Measurements from ENCODE around the gene MEIS1. TPM values are rescaled to one million over a fixed set of nuclear protein-coding genes. Genes with fewer than 3 reads are reported as not detected.

Gene MEIS1
- total RNA-seq, 1 donor from 2014 or later: 107 TPM

DNA sequence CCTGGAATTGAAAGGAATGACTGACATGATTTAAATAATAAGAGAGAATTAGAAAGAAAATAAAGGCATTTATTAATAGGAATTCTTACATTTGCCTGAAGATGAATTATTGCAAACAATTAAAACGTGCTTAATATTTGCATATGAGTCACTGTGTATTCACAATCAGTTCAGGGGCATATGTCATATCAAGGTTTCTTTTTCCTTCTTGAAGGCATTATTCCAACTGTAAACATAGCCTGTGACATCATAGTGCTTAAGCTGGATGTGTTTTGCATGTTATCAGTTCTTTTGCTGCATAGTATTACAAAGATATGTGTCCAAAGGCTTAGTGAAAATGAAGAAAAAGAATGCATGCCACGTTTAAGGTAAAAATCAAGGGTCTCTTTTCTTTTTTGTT is 80.8 kb downstream of the MEIS1 start:
- Mint-ChIP-seq H3K4me1 (peaks cover 30% of the 10 kb centered on the region), H3K4me3 (no peak overlapping the region), H3K36me3 (ENCODE audit: low read depth) (peaks cover 8% of the 10 kb centered on the region), H3K27ac (ENCODE audit: unreplicated experiment) (no peak overlapping the region), H3K9me3 (no peaks in the 10 kb centered on the region), H3K27me3 (ENCODE audit: low read depth) (no peaks in the 10 kb centered on the region)
- DNase-seq (ENCODE audit: low read depth, low spot score): no peak
- TF ChIP-seq, protein P1, sequence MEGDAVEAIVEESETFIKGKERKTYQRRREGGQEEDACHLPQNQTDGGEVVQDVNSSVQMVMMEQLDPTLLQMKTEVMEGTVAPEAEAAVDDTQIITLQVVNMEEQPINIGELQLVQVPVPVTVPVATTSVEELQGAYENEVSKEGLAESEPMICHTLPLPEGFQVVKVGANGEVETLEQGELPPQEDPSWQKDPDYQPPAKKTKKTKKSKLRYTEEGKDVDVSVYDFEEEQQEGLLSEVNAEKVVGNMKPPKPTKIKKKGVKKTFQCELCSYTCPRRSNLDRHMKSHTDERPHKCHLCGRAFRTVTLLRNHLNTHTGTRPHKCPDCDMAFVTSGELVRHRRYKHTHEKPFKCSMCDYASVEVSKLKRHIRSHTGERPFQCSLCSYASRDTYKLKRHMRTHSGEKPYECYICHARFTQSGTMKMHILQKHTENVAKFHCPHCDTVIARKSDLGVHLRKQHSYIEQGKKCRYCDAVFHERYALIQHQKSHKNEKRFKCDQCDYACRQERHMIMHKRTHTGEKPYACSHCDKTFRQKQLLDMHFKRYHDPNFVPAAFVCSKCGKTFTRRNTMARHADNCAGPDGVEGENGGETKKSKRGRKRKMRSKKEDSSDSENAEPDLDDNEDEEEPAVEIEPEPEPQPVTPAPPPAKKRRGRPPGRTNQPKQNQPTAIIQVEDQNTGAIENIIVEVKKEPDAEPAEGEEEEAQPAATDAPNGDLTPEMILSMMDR (conservative IDR thresholded peaks at IDR 0.05): no peak

DNA sequence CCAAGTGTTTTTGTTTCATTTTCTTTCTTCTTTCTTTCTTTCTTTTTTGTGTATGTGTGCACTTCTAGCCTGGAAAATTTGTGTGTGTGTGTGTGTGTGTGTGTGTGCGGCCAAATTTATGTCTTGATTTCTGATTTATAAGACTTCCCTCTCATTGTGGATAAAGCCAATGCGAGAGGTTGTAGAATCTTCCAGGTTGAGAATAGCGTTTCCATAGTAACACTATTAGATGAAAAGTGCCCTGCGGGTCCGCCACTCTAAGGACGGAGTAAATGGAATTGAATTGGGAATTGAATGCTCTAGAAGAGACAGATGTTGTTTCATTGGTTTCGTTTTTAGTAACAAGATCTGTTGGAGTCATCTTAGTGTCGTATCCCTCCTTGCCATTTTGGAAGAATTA is 81.6 kb downstream of the MEIS1 start:
- Mint-ChIP-seq H3K9me3 (no peaks in the 10 kb centered on the region), H3K27me3 (ENCODE audit: low read depth) (no peaks in the 10 kb centered on the region), H3K4me1 (peaks cover 27% of the 10 kb centered on the region)

DNA sequence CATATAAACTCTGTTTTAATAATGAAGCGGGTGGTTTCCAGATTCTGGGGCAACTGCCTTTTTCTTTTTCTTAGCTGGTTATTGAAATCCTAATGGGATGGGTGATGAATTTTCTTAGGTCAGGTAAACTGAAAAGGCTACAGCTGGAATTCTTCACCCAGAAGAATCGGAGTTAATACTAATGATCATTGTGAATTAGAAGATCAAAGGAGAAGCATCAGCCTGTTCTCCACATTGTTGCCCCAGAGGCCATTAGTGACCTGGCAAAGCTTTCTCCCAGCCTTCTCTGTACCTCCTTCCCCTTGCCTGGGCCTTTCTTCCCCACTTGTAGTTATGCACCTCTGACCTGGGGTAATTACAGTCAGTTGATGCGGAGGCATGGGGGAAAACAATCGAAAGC is 82.8 kb downstream of the MEIS1 start:
- no peak for DNase-seq (ENCODE audit: low read depth, low spot score)
- TF ChIP-seq, protein P1 (conservative IDR thresholded peaks at IDR 0.05): no peak
- Mint-ChIP-seq H3K4me1 (peaks cover 37% of the 10 kb centered on the region), H3K9me3 (no peaks in the 10 kb centered on the region), H3K27ac (ENCODE audit: unreplicated experiment) (no peak overlapping the region), H3K27me3 (ENCODE audit: low read depth) (no peaks in the 10 kb centered on the region), H3K4me3 (no peak overlapping the region), H3K36me3 (ENCODE audit: low read depth) (peaks cover 8% of the 10 kb centered on the region)

More for the DNA sequence above, 81.6 kb downstream of the MEIS1 start:
- peak overlapping the region; percentile 64 for H3K27ac Mint-ChIP-seq (ENCODE audit: unreplicated experiment)
- H3K4me3 Mint-ChIP-seq: no peak overlapping the region
- TF ChIP-seq, protein P1 (conservative IDR thresholded peaks at IDR 0.05): no peak
- DNase-seq (ENCODE audit: low read depth, low spot score): no peak
- peaks cover 8% of the 10 kb centered on the region for H3K36me3 Mint-ChIP-seq (ENCODE audit: low read depth)

DNA sequence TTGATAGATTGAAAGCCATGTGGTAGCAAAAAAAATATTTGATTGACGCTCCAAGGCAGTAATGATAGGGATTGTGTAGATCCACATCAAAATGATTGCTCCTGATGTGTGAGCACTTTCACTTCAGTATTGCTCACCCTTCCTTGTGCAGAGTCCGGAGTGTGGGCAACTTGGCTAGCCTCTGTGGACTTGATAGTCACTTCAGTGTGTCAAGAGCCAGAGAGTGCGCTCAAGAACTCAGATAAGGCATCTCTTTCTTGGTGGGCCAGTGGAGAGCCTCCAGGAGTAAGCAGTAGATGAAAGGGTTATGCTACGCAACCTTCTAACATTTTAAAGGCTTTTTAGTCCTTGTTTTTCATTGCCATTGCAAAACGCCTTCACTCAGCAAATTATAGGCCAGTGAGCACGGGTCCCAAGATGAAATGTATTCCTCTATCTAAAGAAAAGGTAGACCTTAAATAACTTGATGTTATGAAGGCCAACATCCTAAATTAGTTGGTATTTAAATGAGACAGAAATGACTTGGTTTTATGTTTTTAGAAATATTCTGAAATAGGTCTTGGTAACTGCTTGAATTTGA is 84.4 kb downstream of the MEIS1 start:
- H3K27me3 Mint-ChIP-seq (ENCODE audit: low read depth): no peaks in the 10 kb centered on the region
- no peak for DNase-seq (ENCODE audit: low read depth, low spot score)
- no peak overlapping the region for H3K4me3 Mint-ChIP-seq
- H3K27ac Mint-ChIP-seq (ENCODE audit: unreplicated experiment): no peak overlapping the region
- peaks cover 44% of the 10 kb centered on the region for H3K4me1 Mint-ChIP-seq
- TF ChIP-seq, protein P1 (conservative IDR thresholded peaks at IDR 0.05): no peak
- peaks cover 8% of the 10 kb centered on the region for H3K36me3 Mint-ChIP-seq (ENCODE audit: low read depth)
- no peaks in the 10 kb centered on the region for H3K9me3 Mint-ChIP-seq

GRCh38 chr2:66521291-66521922 is 86.5 kb downstream of the MEIS1 start:
- Mint-ChIP-seq H3K36me3 (ENCODE audit: low read depth) (peaks cover 6% of the 10 kb centered on the region), H3K27me3 (ENCODE audit: low read depth) (no peaks in the 10 kb centered on the region), H3K9me3 (no peaks in the 10 kb centered on the region), H3K27ac (ENCODE audit: unreplicated experiment) (peak overlapping the region; percentile 28), H3K4me1 (peaks cover 49% of the 10 kb centered on the region), H3K4me3 (no peak overlapping the region)
- no peak for DNase-seq (ENCODE audit: low read depth, low spot score)
- TF ChIP-seq, protein P1 (conservative IDR thresholded peaks at IDR 0.05): no peak

All from neural crest cell (in vitro differentiated cells).